WERI-Rb-1 (cell line): Measurements from ENCODE around the gene TJP3.
A peak's percentile ranks its signal among the peaks of the same experiment; 100 is the strongest.

ENCODE experiments used
- DNase-seq: peaks from one replicate; pipeline ENCODE4 v3.0.0-alpha.2; 2020
- H3K27ac ChIP-seq: fragments of 250-450 bp; sonication (Bioruptor Pico); 2 replicates; pipeline ENCODE4 v1.5.1; 2020; ENCODE audit warnings: mild to moderate bottlenecking, moderate library complexity
- H3K27me3 ChIP-seq: fragments of 250-450 bp; sonication (Bioruptor Pico); 2 replicates; pipeline ENCODE4 v1.5.1; 2021; ENCODE audit warnings: mild to moderate bottlenecking, low read depth, moderate library complexity; ENCODE audit not compliant: insufficient read depth, severe bottlenecking
- H3K36me3 ChIP-seq: fragments of 250-450 bp; sonication (Bioruptor Pico); 2 replicates; pipeline ENCODE4 v1.5.1; 2020; ENCODE audit warnings: mild to moderate bottlenecking, moderate library complexity
- H3K4me3 ChIP-seq: 2 replicates; pipeline ENCODE4 v1.5.1; 2011; ENCODE audit warnings: low read depth, mild to moderate bottlenecking, control low read depth, low read length
- H3K9me3 ChIP-seq: fragments of 250-450 bp; sonication (Bioruptor Pico); 2 replicates; pipeline ENCODE4 v1.5.1; 2021; ENCODE audit warnings: mild to moderate bottlenecking, moderate library complexity; ENCODE audit not compliant: severe bottlenecking
- TF ChIP-seq, protein P1 (sequence below): IDR thresholded peaks from 2 replicates; pipeline ENCODE4 v1.5.1; 2011; ENCODE audit warnings: low read depth, mild to moderate bottlenecking, control low read depth, inconsistent platforms, low read length

TJP3 gene

DNA sequence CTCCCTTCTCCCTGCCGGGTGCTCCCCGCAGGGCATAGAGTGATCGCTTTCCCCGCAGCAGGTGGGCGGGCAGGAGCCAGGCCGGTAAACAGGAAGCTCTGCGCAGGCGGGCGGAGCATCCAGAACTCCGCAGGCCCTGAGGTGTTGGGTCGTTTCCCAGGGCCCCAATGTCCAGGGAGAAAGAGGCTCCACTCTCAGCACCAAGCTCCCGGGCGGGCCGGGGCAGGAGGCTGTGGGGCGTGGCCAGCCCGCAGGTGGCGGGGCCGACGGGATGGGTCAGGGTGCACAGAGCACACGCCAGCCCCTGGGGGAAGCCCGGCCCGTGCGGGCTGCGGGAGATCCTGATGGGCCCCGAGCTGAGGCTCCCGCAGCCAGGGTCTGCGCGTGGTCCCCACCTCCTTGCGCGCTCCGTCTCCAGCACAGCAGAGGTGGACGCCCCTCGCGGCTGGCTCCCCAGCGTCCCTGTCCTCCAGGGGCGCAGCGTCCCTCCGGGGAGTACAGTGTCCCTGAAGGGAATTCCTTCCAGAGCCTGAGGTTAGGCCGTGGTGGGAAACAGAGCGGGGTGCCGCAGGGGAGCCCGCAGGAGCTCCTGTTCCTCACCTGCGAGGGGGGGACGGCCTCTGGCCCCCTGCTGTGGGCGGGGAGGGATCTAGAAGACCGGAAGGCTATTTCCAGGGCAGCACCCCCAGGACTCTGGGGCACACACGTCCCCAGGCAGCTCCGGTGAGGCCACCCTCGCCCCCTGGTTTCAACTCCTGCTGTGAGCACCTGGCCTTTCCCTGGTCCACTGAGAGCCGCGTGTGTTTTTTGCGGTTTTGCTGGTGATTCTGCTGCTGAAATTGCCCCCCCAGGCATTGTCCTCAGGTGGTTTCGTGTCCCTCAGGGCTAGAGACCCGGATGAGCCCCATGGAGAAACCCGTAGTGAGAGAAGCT, 20.1 kb upstream of the TJP3 start:
- TF ChIP-seq, protein P1, sequence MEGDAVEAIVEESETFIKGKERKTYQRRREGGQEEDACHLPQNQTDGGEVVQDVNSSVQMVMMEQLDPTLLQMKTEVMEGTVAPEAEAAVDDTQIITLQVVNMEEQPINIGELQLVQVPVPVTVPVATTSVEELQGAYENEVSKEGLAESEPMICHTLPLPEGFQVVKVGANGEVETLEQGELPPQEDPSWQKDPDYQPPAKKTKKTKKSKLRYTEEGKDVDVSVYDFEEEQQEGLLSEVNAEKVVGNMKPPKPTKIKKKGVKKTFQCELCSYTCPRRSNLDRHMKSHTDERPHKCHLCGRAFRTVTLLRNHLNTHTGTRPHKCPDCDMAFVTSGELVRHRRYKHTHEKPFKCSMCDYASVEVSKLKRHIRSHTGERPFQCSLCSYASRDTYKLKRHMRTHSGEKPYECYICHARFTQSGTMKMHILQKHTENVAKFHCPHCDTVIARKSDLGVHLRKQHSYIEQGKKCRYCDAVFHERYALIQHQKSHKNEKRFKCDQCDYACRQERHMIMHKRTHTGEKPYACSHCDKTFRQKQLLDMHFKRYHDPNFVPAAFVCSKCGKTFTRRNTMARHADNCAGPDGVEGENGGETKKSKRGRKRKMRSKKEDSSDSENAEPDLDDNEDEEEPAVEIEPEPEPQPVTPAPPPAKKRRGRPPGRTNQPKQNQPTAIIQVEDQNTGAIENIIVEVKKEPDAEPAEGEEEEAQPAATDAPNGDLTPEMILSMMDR: no peak
- Histone ChIP-seq H3K9me3 (peaks cover 4% of the 10 kb centered on the region), H3K36me3 (peaks cover 61% of the 10 kb centered on the region), H3K4me3 (no peak overlapping the region), H3K27ac (peak overlapping the region; percentile 28; the same call in 1 of the 2 replicates), H3K27me3 (no peaks in the 10 kb centered on the region)
- DNase-seq: no peak

DNA sequence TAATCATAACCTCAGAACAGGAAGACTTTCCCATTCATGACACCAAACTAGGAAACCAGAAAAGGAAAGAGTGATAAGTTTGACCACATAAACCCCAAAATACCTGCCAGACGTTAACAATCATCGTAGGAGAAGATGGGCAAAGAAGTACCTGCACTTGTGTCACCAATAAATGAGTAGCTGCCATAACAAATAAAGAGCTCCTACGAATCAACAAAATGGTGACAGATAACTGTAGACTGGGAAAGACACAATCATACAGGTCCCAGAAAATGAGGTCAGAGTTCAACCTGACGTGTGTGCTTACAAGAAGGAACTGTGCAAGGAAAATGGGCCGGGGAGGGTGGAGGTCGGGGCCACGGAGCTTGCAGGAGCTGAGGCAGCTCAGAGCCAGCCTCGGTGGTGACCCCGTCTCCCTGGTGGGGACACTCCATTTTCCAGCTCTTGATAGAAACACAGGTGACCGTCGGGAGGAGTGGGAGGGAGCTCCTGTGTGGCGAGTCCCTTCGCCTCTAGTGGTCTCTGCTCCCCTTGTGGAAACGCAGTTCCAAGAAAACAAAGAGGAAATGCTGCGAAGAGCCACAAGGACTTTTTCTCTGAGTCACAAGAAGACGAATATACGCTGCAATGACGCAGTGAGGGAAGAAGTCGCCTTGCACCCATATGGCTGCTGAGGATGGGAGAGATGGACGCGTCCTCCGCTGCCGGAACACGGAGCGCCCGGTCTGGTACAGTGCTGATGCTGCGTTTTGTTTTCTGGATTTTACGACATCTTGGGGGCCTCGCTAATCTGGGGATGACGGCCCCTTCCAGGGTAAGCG, 17.4 kb upstream of the TJP3 start:
- Histone ChIP-seq H3K9me3 (no peaks in the 10 kb centered on the region), H3K36me3 (peaks cover 57% of the 10 kb centered on the region), H3K27me3 (no peaks in the 10 kb centered on the region), H3K27ac (no peak overlapping the region), H3K4me3 (no peak overlapping the region)
- TF ChIP-seq, protein P1: no peak
- DNase-seq: no peak

DNA sequence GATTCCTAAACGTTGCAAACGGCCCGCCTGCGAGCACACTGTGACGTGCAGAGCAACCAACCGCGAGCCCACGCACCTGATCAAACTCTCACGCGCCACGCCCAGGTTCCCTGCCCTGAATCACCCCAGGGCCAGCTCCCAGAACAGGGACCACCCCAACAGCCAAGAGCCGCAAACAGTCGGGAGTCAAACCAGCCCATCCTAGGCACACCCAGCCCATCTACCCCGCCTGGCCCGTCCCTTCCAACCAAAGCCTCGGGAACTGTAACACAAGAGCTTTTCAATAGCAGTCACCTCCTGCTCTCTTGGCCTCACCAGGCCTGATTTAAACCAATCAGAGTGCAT, 16.8 kb upstream of the TJP3 start:
- Histone ChIP-seq H3K27me3 (no peaks in the 10 kb centered on the region), H3K36me3 (peaks cover 60% of the 10 kb centered on the region), H3K9me3 (no peaks in the 10 kb centered on the region), H3K27ac (no peak overlapping the region), H3K4me3 (no peak overlapping the region)
- no peak for DNase-seq
- TF ChIP-seq, protein P1: no peak

DNA sequence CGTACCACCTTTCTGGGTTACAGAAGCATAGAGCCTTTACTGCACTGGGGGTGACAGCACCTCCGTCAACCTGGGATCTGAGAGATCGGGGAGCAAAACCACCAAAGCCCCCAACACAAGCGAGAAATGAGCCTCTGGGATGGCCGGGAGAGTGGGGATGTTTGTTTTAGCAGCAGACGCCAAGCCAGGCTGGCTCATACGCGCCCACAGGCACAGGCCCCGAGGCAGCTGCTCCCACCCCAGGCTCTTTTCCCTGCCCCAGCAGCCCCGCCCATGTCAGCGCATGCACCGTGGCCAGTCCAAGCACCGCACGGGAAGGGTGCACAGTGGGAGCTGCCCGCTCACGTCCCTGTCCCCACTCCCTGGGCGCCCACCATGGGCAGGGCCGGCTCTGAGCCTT, 16.5 kb upstream of the TJP3 start:
- H3K27ac ChIP-seq: no peak overlapping the region; the same call in 1 of the 2 replicates

DNA sequence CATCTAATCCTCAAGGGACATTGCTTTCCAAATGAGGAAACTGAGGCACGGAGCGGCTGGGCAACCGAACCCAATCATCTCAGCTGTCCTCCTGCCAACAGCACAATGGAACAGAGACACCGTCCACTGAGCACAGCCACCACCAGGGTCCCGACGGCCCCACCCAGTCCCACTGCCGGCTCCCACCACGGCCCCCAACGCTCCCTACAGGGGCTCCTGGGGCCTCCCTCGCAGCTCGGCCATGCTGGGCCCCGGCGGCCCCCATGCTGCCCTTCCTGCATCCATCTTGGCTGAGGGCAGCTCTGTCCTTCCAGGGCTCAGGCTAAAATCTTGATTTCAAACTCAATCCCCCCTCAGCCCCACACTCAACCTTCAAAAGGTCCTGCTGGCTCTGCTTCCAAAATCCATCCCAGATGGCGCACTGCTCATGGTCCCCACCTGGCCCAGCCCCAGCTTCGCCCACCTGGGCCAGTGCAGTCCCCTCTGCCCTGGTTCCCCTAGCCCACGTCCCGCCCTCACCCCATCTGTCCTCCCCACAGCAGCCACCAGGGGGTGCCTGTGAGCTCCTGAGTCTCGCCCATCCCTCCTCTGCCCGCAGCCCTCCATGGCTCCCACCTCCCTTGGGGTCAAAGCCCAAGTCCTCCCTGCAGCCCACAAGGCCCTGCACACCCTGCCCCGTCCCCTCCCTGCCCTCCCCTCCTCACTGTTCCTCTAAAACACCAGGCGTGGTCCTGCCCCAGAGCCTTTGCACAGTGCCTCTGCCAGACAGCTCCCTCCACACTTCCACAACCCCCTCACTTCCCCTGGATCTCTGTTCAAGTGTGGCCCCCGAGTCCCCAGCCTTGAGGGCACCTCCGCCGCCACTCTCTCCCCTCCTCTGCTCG, 15.8 kb upstream of the TJP3 start:
- H3K27me3 ChIP-seq: no peaks in the 10 kb centered on the region
- DNase-seq: peak; percentile 77
- no peaks in the 10 kb centered on the region for H3K9me3 ChIP-seq
- peaks cover 60% of the 10 kb centered on the region for H3K36me3 ChIP-seq
- H3K27ac ChIP-seq: peak overlapping the region; percentile 98
- TF ChIP-seq, protein P1: peak; percentile 91
- no peak overlapping the region; the same call in 1 of the 2 replicates for H3K4me3 ChIP-seq

More for the DNA sequence above, 16.5 kb upstream of the TJP3 start:
- no peak for DNase-seq
- Histone ChIP-seq H3K27me3 (no peaks in the 10 kb centered on the region), H3K4me3 (no peak overlapping the region), H3K9me3 (no peaks in the 10 kb centered on the region), H3K36me3 (peaks cover 60% of the 10 kb centered on the region)
- TF ChIP-seq, protein P1: no peak
